ENCODE data around the gene TUBGCP3. TPM values are rescaled to one million over a fixed set of nuclear protein-coding genes. Genes with fewer than 3 reads are reported as not detected.
A peak's percentile ranks its signal among the peaks of the same experiment; 100 is the strongest.
"Not testable (repeated sequence)": the region's sequence is repeated elsewhere in the genome, so short reads cannot be mapped to it uniquely, and the experiment has no call there.

The TUBGCP3 gene
- total RNA-seq, 2 experiments from 2014 or later = 53.0 to 69.7 TPM

DNA sequence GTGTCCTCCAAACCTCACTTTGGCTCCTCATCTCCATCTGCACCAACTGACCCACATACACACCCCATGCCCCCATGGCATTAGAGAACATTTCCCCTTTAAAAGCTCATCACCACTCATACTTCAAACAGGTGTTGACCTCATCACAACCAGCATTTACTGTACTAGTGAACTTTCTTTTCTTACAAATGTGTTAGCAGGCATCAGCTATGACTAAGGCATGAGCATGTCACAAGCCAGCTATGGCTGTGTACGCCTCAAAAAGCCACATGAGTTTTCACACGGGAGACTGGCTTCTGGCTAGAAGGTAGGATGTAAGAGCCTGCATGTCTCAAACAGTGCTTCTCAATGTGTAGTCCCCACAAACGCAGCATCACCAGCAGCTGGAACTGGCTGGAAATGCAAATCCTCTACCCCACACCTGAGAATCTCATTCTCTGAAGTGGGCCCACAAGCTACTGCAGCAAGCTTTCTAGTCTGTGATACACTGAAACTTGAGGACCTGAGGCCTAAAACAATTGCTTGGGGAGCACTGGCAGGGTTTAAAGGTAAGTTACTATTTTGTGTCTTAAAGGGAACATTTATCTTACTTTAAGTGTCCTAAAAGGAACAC is 66.8 kb downstream of the TUBGCP3 start:
- no peak for DNase-seq
- no peak for ATAC-seq
- no peak overlapping the region for H3K27ac Mint-ChIP-seq
- H3K4me3 Mint-ChIP-seq = no peak overlapping the region
- CTCF ChIA-PET = interaction anchor here (1.3 to 1.9 kb wide), 2 partner anchors 11 to 38 kb away, joined by 3 to 4 read pairs; no protein-coding TSS in a partner anchor
- H3K36me3 Mint-ChIP-seq = peaks cover 15% of the 10 kb centered on the region
- H3K27me3 Mint-ChIP-seq = no peaks in the 10 kb centered on the region
- no peaks in the 10 kb centered on the region for H3K9me3 Mint-ChIP-seq (ENCODE audit: low read depth)
- no peaks in the 10 kb centered on the region for H3K4me1 Mint-ChIP-seq

- Mint-ChIP-seq H3K27ac (no peak overlapping the region), H3K4me3 (no peak overlapping the region), H3K4me1 (no peaks in the 10 kb centered on the region), H3K36me3 (peaks cover 17% of the 10 kb centered on the region), H3K9me3 (ENCODE audit: low read depth) (no peaks in the 10 kb centered on the region), H3K27me3 (no peaks in the 10 kb centered on the region)
- CTCF ChIA-PET = interaction anchor here (1.0 to 1.9 kb wide), 2 partner anchors 9 to 86 kb away, joined by 3 to 4 read pairs; no protein-coding TSS in a partner anchor
- ATAC-seq (no peak), DNase-seq (no peak)
Observed at GRCh38 chr13:112519517-112520060, 68.4 kb downstream of the TUBGCP3 start.

DNA sequence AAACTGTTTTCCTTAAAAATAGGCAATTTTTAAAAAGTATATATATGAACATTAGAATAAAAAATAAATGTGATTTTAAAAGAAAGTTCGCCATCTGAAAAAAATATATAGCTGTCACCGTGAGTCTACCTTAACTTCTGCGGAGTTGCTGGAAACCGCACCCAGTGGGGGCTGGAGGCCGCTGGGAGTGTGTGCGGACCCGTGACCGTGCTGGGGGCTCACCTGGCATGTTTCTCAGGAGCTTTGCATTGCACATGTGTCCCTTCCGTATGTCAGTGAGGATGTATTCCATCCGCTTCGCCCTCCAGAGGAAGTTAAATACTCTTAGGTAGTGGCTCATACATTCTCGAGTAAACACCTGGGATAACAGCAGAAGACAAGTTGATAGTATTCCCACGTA is 71.7 kb downstream of the TUBGCP3 start:
- peaks cover 14% of the 10 kb centered on the region for H3K36me3 Mint-ChIP-seq
- H3K4me3 Mint-ChIP-seq = no peak overlapping the region
- no peaks in the 10 kb centered on the region for H3K27me3 Mint-ChIP-seq
- H3K4me1 Mint-ChIP-seq = peaks cover 2% of the 10 kb centered on the region
- H3K9me3 Mint-ChIP-seq (ENCODE audit: low read depth) = no peaks in the 10 kb centered on the region
- no peak for ATAC-seq
- DNase-seq = no peak
- no peak overlapping the region for H3K27ac Mint-ChIP-seq
- CTCF ChIA-PET = no interaction called here

DNA sequence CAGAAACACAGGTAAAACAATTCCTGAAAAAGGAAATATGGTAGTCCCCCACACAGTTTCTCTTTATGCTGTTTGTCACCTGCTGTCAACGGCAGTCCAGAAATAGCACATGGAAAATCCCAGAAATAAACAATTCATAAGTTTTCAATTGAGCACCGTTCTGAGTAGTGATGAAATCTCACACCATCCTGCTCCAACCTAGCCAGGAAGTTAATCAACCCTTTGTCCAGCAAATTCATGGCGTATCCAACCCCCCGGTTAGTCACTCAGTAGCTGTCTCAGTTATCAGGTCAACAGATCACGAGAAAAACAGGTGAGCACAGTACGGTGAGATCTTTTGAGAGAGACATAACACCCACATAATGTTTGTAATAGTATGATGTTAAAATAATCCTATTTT is 74.2 kb downstream of the TUBGCP3 start:
- ATAC-seq (no peak), DNase-seq (no peak)
- Mint-ChIP-seq H3K27me3 (no peaks in the 10 kb centered on the region), H3K4me1 (peaks cover 11% of the 10 kb centered on the region), H3K36me3 (peaks cover 10% of the 10 kb centered on the region), H3K27ac (no peak overlapping the region), H3K4me3 (no peak overlapping the region), H3K9me3 (ENCODE audit: low read depth) (no peaks in the 10 kb centered on the region)
- CTCF ChIA-PET = no interaction called here

DNA sequence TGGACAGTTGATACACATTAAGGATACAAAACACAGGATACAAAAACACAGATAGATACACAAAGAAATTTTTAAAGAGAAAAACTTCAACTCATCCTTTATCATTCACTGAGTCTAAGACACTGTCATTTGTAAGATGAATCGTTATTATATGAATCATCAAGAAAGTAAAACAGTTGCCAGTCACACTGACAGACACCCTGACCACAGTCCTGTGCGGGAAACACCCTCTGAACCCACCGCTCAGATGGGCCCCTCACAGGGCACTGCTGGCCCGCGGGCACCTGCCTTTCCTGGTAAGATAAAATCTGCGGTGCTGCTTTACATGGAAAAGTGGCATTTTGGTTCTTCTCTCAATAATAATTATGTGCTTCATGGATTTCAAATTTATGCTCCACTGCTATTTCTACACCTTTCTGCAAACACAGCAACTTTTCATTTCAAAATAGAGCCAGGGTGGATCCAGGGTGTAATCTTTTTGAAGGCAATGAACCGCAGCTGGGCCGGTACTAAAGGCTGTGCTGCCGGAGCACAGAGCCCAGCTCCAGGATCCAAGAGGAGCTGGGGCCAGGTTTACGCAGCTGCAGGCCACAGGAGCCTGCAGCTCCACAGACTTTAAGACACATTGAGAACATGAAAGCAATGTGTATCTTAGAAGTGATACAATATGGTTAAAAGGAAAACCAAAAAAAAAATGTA is 76.8 kb downstream of the TUBGCP3 start:
- Mint-ChIP-seq H3K9me3 (ENCODE audit: low read depth) (no peaks in the 10 kb centered on the region), H3K4me3 (no peak overlapping the region), H3K4me1 (peaks cover 11% of the 10 kb centered on the region), H3K36me3 (peaks cover 8% of the 10 kb centered on the region), H3K27ac (no peak overlapping the region), H3K27me3 (no peaks in the 10 kb centered on the region)
- CTCF ChIA-PET = interaction anchor here (1.1 to 1.2 kb wide), 2 partner anchors 9 kb away, joined by 4 to 5 read pairs; no protein-coding TSS in a partner anchor
- ATAC-seq (peak; percentile 70), DNase-seq (peak; percentile 50)

GRCh38 chr13:112510002-112510780 is 77.8 kb downstream of the TUBGCP3 start:
- H3K9me3 Mint-ChIP-seq (ENCODE audit: low read depth) = no peaks in the 10 kb centered on the region
- peaks cover 11% of the 10 kb centered on the region for H3K4me1 Mint-ChIP-seq
- peak; percentile 53 for ATAC-seq
- H3K4me3 Mint-ChIP-seq = no peak overlapping the region
- CTCF ChIA-PET = interaction anchor here (1.2 kb wide), 1 partner anchor 10 kb away, joined by 4 read pairs; no protein-coding TSS in a partner anchor
- H3K36me3 Mint-ChIP-seq = peaks cover 6% of the 10 kb centered on the region
- no peak for DNase-seq
- no peaks in the 10 kb centered on the region for H3K27me3 Mint-ChIP-seq
- no peak overlapping the region for H3K27ac Mint-ChIP-seq

DNA sequence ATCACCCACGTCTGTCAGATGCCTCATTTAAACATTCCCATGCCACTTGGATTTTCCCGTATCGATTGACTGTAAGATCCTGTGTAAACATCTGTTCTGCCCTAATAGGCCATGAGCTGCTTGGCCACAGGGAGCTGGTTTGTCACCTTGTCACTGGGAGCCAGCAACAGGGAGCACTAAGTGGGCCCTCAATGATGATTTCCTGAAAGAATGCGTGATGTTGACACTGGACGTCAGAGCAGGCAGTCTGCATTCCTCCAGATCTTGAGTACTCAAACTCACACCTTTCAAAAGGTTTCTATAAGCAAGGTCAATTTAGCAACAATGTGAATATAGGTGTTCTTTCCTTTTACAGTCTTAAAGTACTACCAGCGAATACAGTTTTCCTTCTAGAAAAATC is 78.8 kb downstream of the TUBGCP3 start:
- DNase-seq (no peak), ATAC-seq (no peak)
- no peak overlapping the region for H3K27ac Mint-ChIP-seq
- peaks cover 11% of the 10 kb centered on the region for H3K4me1 Mint-ChIP-seq
- H3K27me3 Mint-ChIP-seq = no peaks in the 10 kb centered on the region
- CTCF ChIA-PET = no interaction called here
- H3K4me3 Mint-ChIP-seq = no peak overlapping the region
- peaks cover 9% of the 10 kb centered on the region for H3K36me3 Mint-ChIP-seq
- no peaks in the 10 kb centered on the region for H3K9me3 Mint-ChIP-seq (ENCODE audit: low read depth)

- H3K27me3 Mint-ChIP-seq = no peaks in the 10 kb centered on the region
- CTCF ChIA-PET = no interaction called here
Observed at GRCh38 chr13:112506046-112506445, 81.9 kb downstream of the TUBGCP3 start.

GRCh38 chr13:112496166-112496565 is 91.8 kb downstream of the TUBGCP3 start:
- no peak overlapping the region for H3K27ac Mint-ChIP-seq
- no peaks in the 10 kb centered on the region for H3K27me3 Mint-ChIP-seq
- CTCF ChIA-PET = no interaction called here
- peaks cover 18% of the 10 kb centered on the region for H3K36me3 Mint-ChIP-seq
- no peak for DNase-seq
- ATAC-seq = no peak
- no peaks in the 10 kb centered on the region for H3K4me1 Mint-ChIP-seq
- H3K4me3 Mint-ChIP-seq = no peak overlapping the region
- no peaks in the 10 kb centered on the region for H3K9me3 Mint-ChIP-seq (ENCODE audit: low read depth)

More at GRCh38 chr13:112506046-112506445, 81.9 kb downstream of the TUBGCP3 start:
- peaks cover 7% of the 10 kb centered on the region for H3K4me1 Mint-ChIP-seq
- no peaks in the 10 kb centered on the region for H3K9me3 Mint-ChIP-seq (ENCODE audit: low read depth)
- no peak for ATAC-seq
- H3K36me3 Mint-ChIP-seq = peaks cover 19% of the 10 kb centered on the region
- H3K27ac Mint-ChIP-seq = no peak overlapping the region
- DNase-seq = no peak
- no peak overlapping the region for H3K4me3 Mint-ChIP-seq

GRCh38 chr13:112495465-112495864 is 92.5 kb downstream of the TUBGCP3 start:
- Mint-ChIP-seq H3K4me1 (no peaks in the 10 kb centered on the region), H3K9me3 (ENCODE audit: low read depth) (no peaks in the 10 kb centered on the region), H3K36me3 (peaks cover 17% of the 10 kb centered on the region), H3K4me3 (no peak overlapping the region), H3K27ac (no peak overlapping the region), H3K27me3 (no peaks in the 10 kb centered on the region)
- CTCF ChIA-PET = no interaction called here
- ATAC-seq = no peak
- DNase-seq = no peak

DNA sequence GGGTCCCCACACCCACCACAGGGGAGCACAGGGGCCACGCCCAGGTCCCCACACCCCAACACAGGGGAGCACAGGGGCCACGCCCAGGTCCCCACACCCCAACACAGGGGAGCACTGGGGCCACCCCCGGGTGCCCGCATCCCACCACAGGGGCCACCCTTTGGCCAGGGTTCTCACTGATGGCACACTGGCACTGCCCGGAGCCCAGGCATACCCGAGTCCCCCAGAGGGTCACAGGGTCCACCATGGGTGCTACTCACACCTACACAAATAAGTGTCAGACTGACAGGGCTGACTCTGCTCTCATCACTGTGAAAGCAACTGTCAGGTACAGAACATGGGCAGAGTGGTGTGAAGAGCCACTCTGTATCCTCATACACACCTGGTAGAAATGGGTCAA is 98.8 kb downstream of the TUBGCP3 start:
- Mint-ChIP-seq H3K9me3 (ENCODE audit: low read depth) (no peaks in the 10 kb centered on the region), H3K27me3 (no peaks in the 10 kb centered on the region), H3K27ac (no peak overlapping the region), H3K36me3 (peaks cover 27% of the 10 kb centered on the region), H3K4me1 (peaks cover 2% of the 10 kb centered on the region), H3K4me3 (no peak overlapping the region)
- ATAC-seq (no peak), DNase-seq (no peak)
- CTCF ChIA-PET = no interaction called here

GRCh38 chr13:112488343-112489050 is 99.5 kb downstream of the TUBGCP3 start:
- ATAC-seq; CTCF ChIA-PET; DNase-seq; H3K4me3 Mint-ChIP-seq; H3K27ac Mint-ChIP-seq; H3K9me3 Mint-ChIP-seq (ENCODE audit: low read depth); H3K4me1 Mint-ChIP-seq; H3K27me3 Mint-ChIP-seq: not testable (repeated sequence)
- peaks cover 27% of the 10 kb centered on the region for H3K36me3 Mint-ChIP-seq

GRCh38 chr13:112487127-112487517 is 100.8 kb downstream of the TUBGCP3 start:
- CTCF ChIA-PET = no interaction called here
- peaks cover 4% of the 10 kb centered on the region for H3K4me1 Mint-ChIP-seq
- no peaks in the 10 kb centered on the region for H3K9me3 Mint-ChIP-seq (ENCODE audit: low read depth)
- H3K36me3 Mint-ChIP-seq = peaks cover 30% of the 10 kb centered on the region
- no peak for ATAC-seq
- H3K27ac Mint-ChIP-seq = no peak overlapping the region
- H3K27me3 Mint-ChIP-seq = no peaks in the 10 kb centered on the region
- no peak for DNase-seq
- no peak overlapping the region for H3K4me3 Mint-ChIP-seq

Measured in activated CD8-positive, alpha-beta memory T cell treated with anti-CD3 and anti-CD28 coated beads, Interleukin-2, amount 10 ng/mL, durations not matched to agents 7 days and 5 days (primary cell).